Astrocyte (in vitro differentiated cells and primary cell): ENCODE measurements around the gene CAGE1. TPM values are rescaled to one million over a fixed set of nuclear protein-coding genes. Genes with fewer than 3 reads are reported as not detected.

Experiments
- DNase-seq: peaks from one replicate; pipeline ENCODE4 v3.0.0-alpha.2; 2010; ENCODE audit warnings: low read depth
- FAIRE-seq: peaks from 2 replicates; lab custom pipeline; 2011; peaks lifted over from hg19 to GRCh38; lab: Jason Lieb, UNC
- H2AFZ ChIP-seq: 2 replicates; pipeline ENCODE4 v1.6.0; 2012; ENCODE audit warnings: low read depth, low read length, inconsistent platforms
- H3K27ac ChIP-seq: 2 replicates; pipeline ENCODE4 v1.5.1; 2011; ENCODE audit warnings: low read depth, low read length, inconsistent platforms
- H3K27me3 ChIP-seq: 2 replicates; pipeline ENCODE4 v1.6.0; 2011; ENCODE audit warnings: low read length, inconsistent platforms; ENCODE audit not compliant: insufficient read depth
- H3K36me3 ChIP-seq: 2 replicates; pipeline ENCODE4 v1.5.1; 2011; ENCODE audit warnings: low read length, inconsistent platforms; ENCODE audit not compliant: insufficient read depth
- H3K4me1 ChIP-seq: 2 replicates; pipeline ENCODE4 v1.5.1; 2011; ENCODE audit warnings: low read length, inconsistent platforms; ENCODE audit not compliant: insufficient read depth
- H3K4me2 ChIP-seq: 2 replicates; pipeline ENCODE4 v1.6.0; 2012; ENCODE audit warnings: low read length, inconsistent platforms
- H3K4me3 ChIP-seq: 2 replicates; pipeline ENCODE4 v1.5.1; 2011; ENCODE audit warnings: low read depth, mild to moderate bottlenecking, low read length, inconsistent platforms; ENCODE audit not compliant: insufficient read depth
- H3K79me2 ChIP-seq: 2 replicates; pipeline ENCODE4 v1.6.0; 2012; ENCODE audit warnings: mild to moderate bottlenecking, low read length, inconsistent platforms; ENCODE audit not compliant: insufficient read depth
- H3K9ac ChIP-seq: 2 replicates; pipeline ENCODE4 v1.6.0; 2012; ENCODE audit warnings: mild to moderate bottlenecking, low read length, inconsistent platforms
- H3K9me3 ChIP-seq: 2 replicates; pipeline ENCODE4 v1.5.1; 2012; ENCODE audit warnings: low read depth, mild to moderate bottlenecking, low read length, inconsistent platforms; ENCODE audit not compliant: insufficient read depth
- H4K20me1 ChIP-seq: 2 replicates; pipeline ENCODE4 v1.6.0; 2012; ENCODE audit warnings: low read length, inconsistent platforms; ENCODE audit not compliant: insufficient read depth
- H3K27ac Mint-ChIP-seq: one replicate; pipeline ENCODE4 v1.8.0; 2021; ENCODE audit warnings: mild to moderate bottlenecking, mixed read lengths; ENCODE audit not compliant: unreplicated experiment
- H3K27me3 Mint-ChIP-seq: one replicate; pipeline ENCODE4 v1.8.0; 2021; ENCODE audit warnings: low read depth, mixed read lengths; ENCODE audit not compliant: unreplicated experiment
- H3K36me3 Mint-ChIP-seq: one replicate; pipeline ENCODE4 v1.8.0; 2021; ENCODE audit warnings: low read depth, mixed read lengths; ENCODE audit not compliant: unreplicated experiment
- H3K4me1 Mint-ChIP-seq: one replicate; pipeline ENCODE4 v1.8.0; 2021; ENCODE audit warnings: low read depth, mixed read lengths; ENCODE audit not compliant: unreplicated experiment
- H3K4me3 Mint-ChIP-seq: one replicate; pipeline ENCODE4 v1.8.0; 2021; ENCODE audit warnings: mild to moderate bottlenecking, moderate library complexity, mixed read lengths; ENCODE audit not compliant: unreplicated experiment
- H3K9me3 Mint-ChIP-seq: one replicate; pipeline ENCODE4 v1.8.0; 2021; ENCODE audit warnings: mild to moderate bottlenecking, mixed read lengths; ENCODE audit not compliant: unreplicated experiment
- EZH2 ChIP-seq: IDR thresholded peaks from 2 replicates; pipeline ENCODE4 v1.6.1; 2012; ENCODE audit warnings: mild to moderate bottlenecking, low read length, inconsistent platforms; ENCODE audit not compliant: insufficient read depth
- total RNA-seq: library from RNA; stranded (reverse); gene quantifications from 2 replicates; pipeline ENCODE4 v1.2.1, GENCODE V29; 2021
- TF ChIP-seq, protein P1 (sequence below): IDR thresholded peaks from 2 replicates; pipeline ENCODE4 v1.5.1; 2011; ENCODE audit warnings: low read depth, mild to moderate bottlenecking, inconsistent platforms, low read length, moderate library complexity; ENCODE audit not compliant: insufficient read depth

The CAGE1 gene
- total RNA-seq, 1 donor from 2014 or later = 0.30 TPM

- Histone ChIP-seq H3K4me2 (no peak overlapping the region), H3K27me3 (no peaks in the 10 kb centered on the region), H3K9ac (no peak overlapping the region), H3K27ac (no peak overlapping the region), H3K79me2 (no peaks in the 10 kb centered on the region), H3K4me3 (no peak overlapping the region), H3K9me3 (no peaks in the 10 kb centered on the region), H3K4me1 (no peaks in the 10 kb centered on the region), H2AFZ (no peak overlapping the region), H3K36me3 (no peaks in the 10 kb centered on the region), H4K20me1 (no peaks in the 10 kb centered on the region)
- Mint-ChIP-seq H3K27ac (no peak overlapping the region), H3K27me3 (peaks cover 2% of the 10 kb centered on the region), H3K4me1 (peaks cover 3% of the 10 kb centered on the region), H3K36me3 (no peaks in the 10 kb centered on the region), H3K4me3 (no peak overlapping the region), H3K9me3 (no peaks in the 10 kb centered on the region)
- no peak for TF ChIP-seq EZH2
- TF ChIP-seq, protein P1, sequence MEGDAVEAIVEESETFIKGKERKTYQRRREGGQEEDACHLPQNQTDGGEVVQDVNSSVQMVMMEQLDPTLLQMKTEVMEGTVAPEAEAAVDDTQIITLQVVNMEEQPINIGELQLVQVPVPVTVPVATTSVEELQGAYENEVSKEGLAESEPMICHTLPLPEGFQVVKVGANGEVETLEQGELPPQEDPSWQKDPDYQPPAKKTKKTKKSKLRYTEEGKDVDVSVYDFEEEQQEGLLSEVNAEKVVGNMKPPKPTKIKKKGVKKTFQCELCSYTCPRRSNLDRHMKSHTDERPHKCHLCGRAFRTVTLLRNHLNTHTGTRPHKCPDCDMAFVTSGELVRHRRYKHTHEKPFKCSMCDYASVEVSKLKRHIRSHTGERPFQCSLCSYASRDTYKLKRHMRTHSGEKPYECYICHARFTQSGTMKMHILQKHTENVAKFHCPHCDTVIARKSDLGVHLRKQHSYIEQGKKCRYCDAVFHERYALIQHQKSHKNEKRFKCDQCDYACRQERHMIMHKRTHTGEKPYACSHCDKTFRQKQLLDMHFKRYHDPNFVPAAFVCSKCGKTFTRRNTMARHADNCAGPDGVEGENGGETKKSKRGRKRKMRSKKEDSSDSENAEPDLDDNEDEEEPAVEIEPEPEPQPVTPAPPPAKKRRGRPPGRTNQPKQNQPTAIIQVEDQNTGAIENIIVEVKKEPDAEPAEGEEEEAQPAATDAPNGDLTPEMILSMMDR = no peak
- FAIRE-seq = no peak
- DNase-seq = no peak
These were observed 54.0 kb downstream of the CAGE1 start for GRCh38 chr6:7335519-7335918.

GRCh38 chr6:7334685-7335084, 54.9 kb downstream of the CAGE1 start:
- TF ChIP-seq, protein P1 = no peak
- TF ChIP-seq EZH2 = no peak
- Mint-ChIP-seq H3K27ac (no peak overlapping the region), H3K36me3 (no peaks in the 10 kb centered on the region), H3K27me3 (peaks cover 2% of the 10 kb centered on the region), H3K4me3 (no peak overlapping the region), H3K9me3 (no peaks in the 10 kb centered on the region), H3K4me1 (peaks cover 3% of the 10 kb centered on the region)
- no peaks in the 10 kb centered on the region for H4K20me1 ChIP-seq
- FAIRE-seq (no peak), DNase-seq (no peak)
- no peaks in the 10 kb centered on the region for H3K27me3 ChIP-seq
- no peaks in the 10 kb centered on the region for H3K36me3 ChIP-seq
- H3K4me3 ChIP-seq = no peak overlapping the region
- no peaks in the 10 kb centered on the region for H3K79me2 ChIP-seq
- H3K9me3 ChIP-seq = no peaks in the 10 kb centered on the region
- H3K4me2 ChIP-seq = no peak overlapping the region
- H3K9ac ChIP-seq = no peak overlapping the region
- H3K27ac ChIP-seq = no peak overlapping the region
- no peak overlapping the region for H2AFZ ChIP-seq
- no peaks in the 10 kb centered on the region for H3K4me1 ChIP-seq

DNA sequence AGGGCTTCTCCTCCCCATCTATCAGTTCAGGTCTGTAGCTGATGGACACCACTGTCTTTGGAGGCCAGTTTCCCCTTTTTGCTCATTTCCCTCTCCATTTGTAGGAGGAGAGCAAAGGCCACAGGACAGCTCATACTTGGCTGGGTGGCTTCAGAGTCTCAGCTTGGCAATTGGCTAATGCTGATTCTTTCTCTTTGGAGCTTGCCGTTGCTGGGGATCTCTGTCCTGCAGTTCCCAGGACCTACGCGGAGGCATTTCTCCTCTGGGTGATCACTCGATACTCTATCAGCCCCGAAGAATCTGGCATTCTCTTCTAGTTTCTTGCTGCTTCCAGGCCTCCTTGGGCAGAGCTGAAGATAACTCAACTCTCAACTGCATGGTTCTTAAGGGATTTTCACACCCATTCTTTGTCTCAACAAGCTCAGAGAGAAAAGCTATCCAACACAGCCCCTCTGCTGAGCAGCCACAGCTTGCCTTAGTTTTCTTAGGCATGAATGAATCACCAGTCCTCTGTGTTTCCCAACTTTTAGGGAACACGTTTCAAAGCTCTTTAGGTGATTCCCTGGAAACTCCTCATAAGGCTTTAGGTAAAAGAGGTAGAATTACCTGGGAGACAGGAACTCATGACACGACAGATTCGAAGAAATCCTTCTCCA, 57.3 kb downstream of the CAGE1 start:
- Mint-ChIP-seq H3K27me3 (peaks cover 4% of the 10 kb centered on the region), H3K36me3 (no peaks in the 10 kb centered on the region), H3K27ac (no peak overlapping the region), H3K4me3 (no peak overlapping the region), H3K4me1 (peaks cover 3% of the 10 kb centered on the region), H3K9me3 (peaks cover 3% of the 10 kb centered on the region)
- Histone ChIP-seq H3K79me2 (no peaks in the 10 kb centered on the region), H2AFZ (no peak overlapping the region), H3K4me1 (no peaks in the 10 kb centered on the region), H3K9me3 (no peaks in the 10 kb centered on the region), H3K27me3 (no peaks in the 10 kb centered on the region), H3K9ac (no peak overlapping the region), H4K20me1 (no peaks in the 10 kb centered on the region), H3K4me3 (no peak overlapping the region), H3K27ac (no peak overlapping the region), H3K36me3 (no peaks in the 10 kb centered on the region), H3K4me2 (no peak overlapping the region)
- TF ChIP-seq, protein P1 = no peak
- TF ChIP-seq EZH2 = no peak
- FAIRE-seq (no peak), DNase-seq (no peak)
